Measurements from ENCODE around the gene TFPI2. TPM values are rescaled to one million over a fixed set of nuclear protein-coding genes. Genes with fewer than 3 reads are reported as not detected.

TFPI2 gene
- total RNA-seq, 1 experiment from 2014 or later = 53.1 TPM

- ChIA-PET CTCF (no interaction called here), POLR2A (ENCODE audit: unreplicated experiment) (no interaction called here)
- no peak overlapping the region for H3K9ac ChIP-seq (ENCODE audit: low read length)
- DNase-seq (no peak), ATAC-seq (no peak)
- H3F3A ChIP-seq (ENCODE audit: low read length, unreplicated experiment) = no peaks in the 10 kb centered on the region
- no peaks in the 10 kb centered on the region for H3K9me2 ChIP-seq (replicated peaks; ENCODE audit: low read length)
- no peak for TF ChIP-seq EZH2 (IDR thresholded peaks at IDR 0.05; ENCODE audit: low read length, unreplicated experiment)
- H3K4me1 ChIP-seq (ENCODE audit: insufficient read depth, low read length) = 0 out of 2 replicates have a peak, but pooled peaks cover 6% of the 10 kb centered on the region
- intact Hi-C loops (cut with micrococcal nuclease) = no loop called here
- no peak overlapping the region for H2AFZ ChIP-seq (ENCODE audit: low read length)
- no peaks in the 10 kb centered on the region for H3K9me3 ChIP-seq (ENCODE audit: low read length)
- H4K20me1 ChIP-seq (ENCODE audit: low read length) = no peaks in the 10 kb centered on the region
- no peaks in the 10 kb centered on the region for H3K36me3 ChIP-seq (ENCODE audit: low read depth, low read length)
- no TSS peak for BruUV-seq (replicated peaks)
- H3K4me2 ChIP-seq (ENCODE audit: low read length) = no peak overlapping the region
- no peaks in the 10 kb centered on the region for H3K79me2 ChIP-seq (ENCODE audit: low read length)
- no peak overlapping the region for H3K4me3 ChIP-seq (ENCODE audit: low read length)
- H3K27ac ChIP-seq (ENCODE audit: low read length) = no peak overlapping the region
- no peaks in the 10 kb centered on the region for H3K27me3 ChIP-seq (ENCODE audit: low read length)
These were observed 30.3 kb downstream of the TFPI2 start for GRCh38 chr7:93860261-93860660.

GRCh38 chr7:93858857-93859256 lies 31.7 kb downstream of the TFPI2 start:
- no peaks in the 10 kb centered on the region for H3K36me3 ChIP-seq (ENCODE audit: low read depth, low read length)
- H3K79me2 ChIP-seq (ENCODE audit: low read length) = no peaks in the 10 kb centered on the region
- H3K9me2 ChIP-seq (replicated peaks; ENCODE audit: low read length) = no peaks in the 10 kb centered on the region
- H3F3A ChIP-seq (ENCODE audit: low read length, unreplicated experiment) = no peaks in the 10 kb centered on the region
- no peak for DNase-seq
- H3K9me3 ChIP-seq (ENCODE audit: low read length) = no peaks in the 10 kb centered on the region
- TF ChIP-seq CTCF (conservative IDR thresholded peaks at IDR 0.05; ENCODE audit: low read depth, low read length) (no peak), EZH2 (IDR thresholded peaks at IDR 0.05; ENCODE audit: low read length, unreplicated experiment) (no peak), EZH2phosphoT487 (IDR thresholded peaks at IDR 0.05; ENCODE audit: borderline replicate concordance, low read length) (no peak)
- 0 out of 2 replicates have a peak, but pooled peaks cover 6% of the 10 kb centered on the region for H3K4me1 ChIP-seq (ENCODE audit: insufficient read depth, low read length)
- no peak overlapping the region for H3K4me2 ChIP-seq (ENCODE audit: low read length)
- no peaks in the 10 kb centered on the region for H3K27me3 ChIP-seq (ENCODE audit: low read length)
- POLR2A ChIA-PET (ENCODE audit: unreplicated experiment) = no interaction called here
- no peak overlapping the region for H2AFZ ChIP-seq (ENCODE audit: low read length)
- H3K27ac ChIP-seq (ENCODE audit: low read length) = no peak overlapping the region
- H3K9ac ChIP-seq (ENCODE audit: low read length) = no peak overlapping the region
- no peak overlapping the region for H3K4me3 ChIP-seq (ENCODE audit: low read length)
- no peak for ATAC-seq
- CTCF ChIA-PET = no interaction called here
- BruUV-seq (replicated peaks) = no TSS peak
- intact Hi-C loops (cut with micrococcal nuclease) = no loop called here
- no peaks in the 10 kb centered on the region for H4K20me1 ChIP-seq (ENCODE audit: low read length)

- Histone ChIP-seq H3K36me3 (ENCODE audit: low read depth, low read length) (no peaks in the 10 kb centered on the region), H3K9me2 (replicated peaks; ENCODE audit: low read length) (no peaks in the 10 kb centered on the region), H3K4me3 (ENCODE audit: low read length) (no peak overlapping the region), H3K4me1 (ENCODE audit: insufficient read depth, low read length) (0 out of 2 replicates have a peak, but pooled peaks cover 6% of the 10 kb centered on the region), H3K27me3 (ENCODE audit: low read length) (no peaks in the 10 kb centered on the region), H3K9ac (ENCODE audit: low read length) (no peak overlapping the region), H3K27ac (ENCODE audit: low read length) (no peak overlapping the region), H3K4me2 (ENCODE audit: low read length) (no peak overlapping the region), H4K20me1 (ENCODE audit: low read length) (no peaks in the 10 kb centered on the region), H3K79me2 (ENCODE audit: low read length) (no peaks in the 10 kb centered on the region), H3F3A (ENCODE audit: low read length, unreplicated experiment) (no peaks in the 10 kb centered on the region), H2AFZ (ENCODE audit: low read length) (no peak overlapping the region), H3K9me3 (ENCODE audit: low read length) (no peaks in the 10 kb centered on the region)
- no TSS peak for BruUV-seq (replicated peaks)
- peak; percentile 28 for DNase-seq
- CTCF ChIA-PET = no interaction called here
- ATAC-seq = no peak; the same call in none of the 2 replicates
- POLR2A ChIA-PET (ENCODE audit: unreplicated experiment) = interaction anchor here (0.5 kb wide), 1 partner anchor 611 kb away, joined by 3 read pairs; no protein-coding TSS in a partner anchor
- intact Hi-C loops (cut with micrococcal nuclease) = no loop called here
- TF ChIP-seq EZH2 (IDR thresholded peaks at IDR 0.05; ENCODE audit: low read length, unreplicated experiment) = no peak
- no peak for TF ChIP-seq CTCF (conservative IDR thresholded peaks at IDR 0.05; ENCODE audit: low read depth, low read length)
- TF ChIP-seq EZH2phosphoT487 (IDR thresholded peaks at IDR 0.05; ENCODE audit: borderline replicate concordance, low read length) = no peak
These were observed 34.2 kb downstream of the TFPI2 start for GRCh38 chr7:93856323-93856722.

All from PC-3 (cell line).